ENCODE results near the gene AKT1.
A peak's percentile ranks its signal among the peaks of the same experiment; 100 is the strongest.

The AKT1 gene

DNA sequence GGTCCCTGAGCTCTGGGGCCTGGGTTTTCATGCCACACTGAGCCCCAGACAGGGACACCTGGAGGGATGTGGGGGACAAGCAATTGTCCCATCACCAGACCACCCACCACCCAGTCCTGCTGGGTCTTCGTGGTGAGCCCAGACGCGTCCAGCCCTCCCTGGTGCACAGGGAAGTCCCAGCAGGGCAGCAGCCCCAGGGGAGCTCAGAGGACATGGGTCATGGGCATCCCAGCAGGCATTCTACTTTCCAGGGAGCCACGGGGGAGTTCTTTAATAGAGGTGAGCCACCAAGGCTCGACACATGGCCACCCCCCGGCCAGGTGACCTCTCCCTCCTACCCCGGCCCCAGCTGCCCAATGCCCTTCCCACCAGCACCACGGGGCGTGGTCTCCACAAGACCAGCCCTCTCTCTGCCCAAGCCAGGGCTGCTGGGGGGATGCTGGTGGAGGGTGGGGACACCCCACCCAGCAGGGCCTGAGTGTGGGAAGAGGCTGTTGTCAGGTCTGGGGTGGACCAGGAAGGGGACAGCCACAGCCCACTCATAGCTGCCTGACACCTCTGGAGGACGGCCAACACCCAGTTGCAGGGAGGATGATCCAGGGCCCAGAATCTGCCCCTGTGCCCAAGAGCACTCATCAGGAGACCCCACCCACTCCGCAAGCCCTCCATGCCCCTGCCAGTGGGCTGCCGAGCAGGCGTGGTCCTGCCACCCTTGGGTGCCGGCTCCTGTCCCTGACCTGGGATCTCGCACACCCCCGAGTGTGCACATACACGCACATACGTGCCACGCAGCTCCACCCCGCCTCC is 14.1 kb downstream of the AKT1 start:
- peak overlapping the region; percentile 4 for H3K9ac ChIP-seq (ENCODE audit: low read depth, low read length, poor library complexity)
- no peak overlapping the region for H3K4ac ChIP-seq (ENCODE audit: low read length)
- H3K4me3 ChIP-seq (ENCODE audit: low read length in 2 of 2) = no peak overlapping the region
- peak overlapping the region; percentile 66 for H2BK5ac ChIP-seq (ENCODE audit: low read length)
- no peak overlapping the region for H3K27ac ChIP-seq (replicated peaks; ENCODE audit: low read length)
- no peak overlapping the region for H4K91ac ChIP-seq (ENCODE audit: low read depth, low read length, poor library complexity)
- no CpG with 5 or more reads among the region's 20 CpGs for WGBS, 2 donors (ENCODE audit: extremely low coverage in 2 of 2, insufficient read length in 2 of 2, insufficient replicate concordance in 1 of 2)
- no peak overlapping the region for H2BK120ac ChIP-seq (ENCODE audit: low read depth, low read length)
- peaks cover 0 to 2% of the 10 kb centered on the region in 2 donors for H3K9me3 ChIP-seq (replicated peaks in 1 of 2; ENCODE audit: control insufficient read depth in 2 of 2, insufficient read depth in 1 of 2, low read depth in 1 of 2, low read length in 2 of 2)
- no peak for DNase-seq (ENCODE audit: low spot score)
- no peak overlapping the region for H2AK5ac ChIP-seq (ENCODE audit: low read depth, low read length)
- H3K4me1 ChIP-seq (ENCODE audit: control insufficient read depth in 2 of 2, insufficient read depth in 1 of 2, low read depth in 1 of 2, low read length in 2 of 2) = peaks cover 0 to 23% of the 10 kb centered on the region in 2 donors
- no peak overlapping the region for H2BK12ac ChIP-seq (ENCODE audit: low read length)
- no peaks in the 10 kb centered on the region for H3K27me3 ChIP-seq (ENCODE audit: control insufficient read depth in 3 of 3, insufficient read depth in 3 of 3, low read depth in 1 of 3, low read length in 3 of 3)
- H3K18ac ChIP-seq (ENCODE audit: low read length) = peak overlapping the region; percentile 28
- H3K4me2 ChIP-seq (ENCODE audit: insufficient read depth, low read length, poor library complexity, severe bottlenecking) = no peak overlapping the region
- H3K36me3 ChIP-seq (replicated peaks in 1 of 2; ENCODE audit: control insufficient read depth in 2 of 2, insufficient read depth in 2 of 2, low read length in 2 of 2) = peaks cover 12 to 40% of the 10 kb centered on the region in 2 donors
- H3K14ac ChIP-seq (ENCODE audit: low read length) = no peak overlapping the region
- H3K23ac ChIP-seq (ENCODE audit: low read depth, low read length, poor library complexity) = no peak overlapping the region
- no peak overlapping the region for H2BK15ac ChIP-seq (ENCODE audit: low read length)
- H3K79me1 ChIP-seq (ENCODE audit: low read depth, low read length) = peaks cover 21% of the 10 kb centered on the region
- no peak overlapping the region for H4K8ac ChIP-seq (ENCODE audit: low read depth, low read length)
- H2AFZ ChIP-seq (ENCODE audit: low read length) = no peak overlapping the region

DNA sequence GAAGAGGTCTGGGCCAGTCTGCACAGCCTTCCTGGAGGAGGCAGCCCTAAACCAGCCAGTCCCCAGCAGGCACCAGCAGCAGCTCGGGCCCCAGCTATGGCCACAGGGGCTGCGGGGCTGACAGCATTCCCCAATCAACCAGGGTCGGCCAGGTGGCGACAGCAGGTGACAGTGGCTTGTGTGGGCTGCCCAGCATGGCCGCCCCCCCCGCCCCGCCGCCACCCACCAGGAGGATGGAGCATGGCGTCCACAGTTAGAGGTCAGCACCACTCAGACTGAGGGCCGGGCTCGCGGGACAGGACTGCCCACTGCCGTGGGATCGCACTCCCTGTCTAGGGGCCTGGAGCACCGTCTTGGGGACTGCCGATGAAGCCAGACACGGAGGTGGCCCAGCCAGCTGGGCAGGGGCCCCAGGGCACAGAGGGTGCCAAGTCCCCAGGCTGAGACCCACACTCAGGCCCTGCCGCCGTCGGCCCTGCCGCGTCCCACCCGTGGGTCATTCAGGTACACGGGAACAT is 15.0 kb downstream of the AKT1 start:
- Histone ChIP-seq H2BK12ac (ENCODE audit: low read length) (peak overlapping the region; percentile 2), H2BK120ac (ENCODE audit: low read depth, low read length) (no peak overlapping the region), H2BK15ac (ENCODE audit: low read length) (no peak overlapping the region), H3K23ac (ENCODE audit: low read depth, low read length, poor library complexity) (peak overlapping the region; percentile 43), H3K9me3 (replicated peaks in 1 of 2; ENCODE audit: control insufficient read depth in 2 of 2, insufficient read depth in 1 of 2, low read depth in 1 of 2, low read length in 2 of 2) (peaks cover 0 to 2% of the 10 kb centered on the region in 2 donors), H3K27ac (replicated peaks; ENCODE audit: low read length) (no peak overlapping the region), H3K4me3 (ENCODE audit: low read length in 2 of 2) (no peak overlapping the region), H3K36me3 (replicated peaks in 1 of 2; ENCODE audit: control insufficient read depth in 2 of 2, insufficient read depth in 2 of 2, low read length in 2 of 2) (peaks cover 16 to 43% of the 10 kb centered on the region in 2 donors), H4K8ac (ENCODE audit: low read depth, low read length) (no peak overlapping the region), H3K9ac (ENCODE audit: low read depth, low read length, poor library complexity) (no peak overlapping the region), H2AFZ (ENCODE audit: low read length) (no peak overlapping the region), H2BK5ac (ENCODE audit: low read length) (no peak overlapping the region), H3K14ac (ENCODE audit: low read length) (no peak overlapping the region), H4K91ac (ENCODE audit: low read depth, low read length, poor library complexity) (no peak overlapping the region), H3K4me2 (ENCODE audit: insufficient read depth, low read length, poor library complexity, severe bottlenecking) (no peak overlapping the region), H3K4ac (ENCODE audit: low read length) (no peak overlapping the region), H2AK5ac (ENCODE audit: low read depth, low read length) (no peak overlapping the region), H3K18ac (ENCODE audit: low read length) (no peak overlapping the region), H3K79me1 (ENCODE audit: low read depth, low read length) (peaks cover 16% of the 10 kb centered on the region), H3K4me1 (ENCODE audit: control insufficient read depth in 2 of 2, insufficient read depth in 1 of 2, low read depth in 1 of 2, low read length in 2 of 2) (peaks cover 0 to 24% of the 10 kb centered on the region in 2 donors), H3K27me3 (ENCODE audit: control insufficient read depth in 3 of 3, insufficient read depth in 3 of 3, low read depth in 1 of 3, low read length in 3 of 3) (no peaks in the 10 kb centered on the region)
- no peak for DNase-seq (ENCODE audit: low spot score)
- WGBS, 2 donors (ENCODE audit: extremely low coverage in 2 of 2, insufficient read length in 2 of 2, insufficient replicate concordance in 1 of 2) = no CpG with 5 or more reads among the region's 24 CpGs

DNA sequence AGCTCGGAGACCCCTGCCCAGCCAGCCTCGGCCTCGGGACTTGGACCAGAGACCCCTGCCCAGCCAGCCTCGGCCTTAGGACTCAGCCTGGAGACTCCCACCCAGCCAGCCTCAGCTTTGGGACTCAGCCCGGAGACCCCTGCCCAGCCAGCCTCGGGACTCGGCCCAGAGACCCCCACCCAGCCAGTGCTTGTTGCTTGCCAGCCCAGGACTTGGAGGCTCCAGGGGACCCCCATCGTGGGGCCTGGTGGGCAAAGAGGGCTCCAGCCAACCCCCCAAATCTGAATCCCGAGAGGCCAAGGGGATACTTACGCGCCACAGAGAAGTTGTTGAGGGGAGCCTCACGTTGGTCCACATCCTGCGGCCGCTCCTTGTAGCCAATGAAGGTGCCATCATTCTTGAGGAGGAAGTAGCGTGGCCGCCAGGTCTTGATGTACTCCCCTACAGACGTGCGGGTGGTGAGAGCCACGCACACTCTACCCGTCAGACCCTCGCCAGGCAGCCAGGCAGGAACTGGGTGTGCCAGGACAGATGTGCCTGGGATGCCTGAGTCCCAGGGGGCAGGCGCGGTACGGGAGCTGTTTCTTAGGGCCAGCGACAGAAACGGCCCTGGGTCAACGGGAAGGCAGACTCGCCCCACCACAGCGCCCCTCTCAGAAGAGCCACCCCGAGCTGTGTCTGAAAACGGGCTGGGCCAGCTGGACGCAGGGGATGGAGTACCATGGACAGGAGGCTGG is 15.6 kb downstream of the AKT1 start:
- H3K4me3 ChIP-seq (ENCODE audit: low read length in 2 of 2) = no peak overlapping the region
- no CpG with 5 or more reads among the region's 32 CpGs for WGBS, 2 donors (ENCODE audit: extremely low coverage in 2 of 2, insufficient read length in 2 of 2, insufficient replicate concordance in 1 of 2)
- H3K36me3 ChIP-seq (replicated peaks in 1 of 2; ENCODE audit: control insufficient read depth in 2 of 2, insufficient read depth in 2 of 2, low read length in 2 of 2) = peaks cover 22 to 49% of the 10 kb centered on the region in 2 donors
- H3K14ac ChIP-seq (ENCODE audit: low read length) = no peak overlapping the region
- H2AFZ ChIP-seq (ENCODE audit: low read length) = no peak overlapping the region
- H3K27me3 ChIP-seq (ENCODE audit: control insufficient read depth in 3 of 3, insufficient read depth in 3 of 3, low read depth in 1 of 3, low read length in 3 of 3) = no peaks in the 10 kb centered on the region
- H2BK5ac ChIP-seq (ENCODE audit: low read length) = no peak overlapping the region
- H3K27ac ChIP-seq (replicated peaks; ENCODE audit: low read length) = no peak overlapping the region
- DNase-seq (ENCODE audit: low spot score) = no peak
- H3K9me3 ChIP-seq (replicated peaks in 1 of 2; ENCODE audit: control insufficient read depth in 2 of 2, insufficient read depth in 1 of 2, low read depth in 1 of 2, low read length in 2 of 2) = peaks cover 0 to 2% of the 10 kb centered on the region in 2 donors
- H3K9ac ChIP-seq (ENCODE audit: low read depth, low read length, poor library complexity) = no peak overlapping the region
- peak overlapping the region; percentile 82 for H4K8ac ChIP-seq (ENCODE audit: low read depth, low read length)
- peak overlapping the region; percentile 2 for H2BK12ac ChIP-seq (ENCODE audit: low read length)
- no peak overlapping the region for H3K4me2 ChIP-seq (ENCODE audit: insufficient read depth, low read length, poor library complexity, severe bottlenecking)
- peaks cover 16% of the 10 kb centered on the region for H3K79me1 ChIP-seq (ENCODE audit: low read depth, low read length)
- no peak overlapping the region for H2AK5ac ChIP-seq (ENCODE audit: low read depth, low read length)
- no peak overlapping the region for H3K4ac ChIP-seq (ENCODE audit: low read length)
- H2BK15ac ChIP-seq (ENCODE audit: low read length) = no peak overlapping the region
- H3K23ac ChIP-seq (ENCODE audit: low read depth, low read length, poor library complexity) = peak overlapping the region; percentile 65
- no peak overlapping the region for H4K91ac ChIP-seq (ENCODE audit: low read depth, low read length, poor library complexity)
- no peak overlapping the region for H3K18ac ChIP-seq (ENCODE audit: low read length)
- no peak overlapping the region for H2BK120ac ChIP-seq (ENCODE audit: low read depth, low read length)
- peaks cover 0 to 24% of the 10 kb centered on the region in 2 donors for H3K4me1 ChIP-seq (ENCODE audit: control insufficient read depth in 2 of 2, insufficient read depth in 1 of 2, low read depth in 1 of 2, low read length in 2 of 2)

Measured in neuronal stem cell (in vitro differentiated cells).